K562 (cell line): ENCODE data around the gene CENPV. TPM values are rescaled to one million over a fixed set of nuclear protein-coding genes. Genes with fewer than 3 reads are reported as not detected.

Source experiments
- CBFA2T3 ChIP-seq: fragments of 450-650 bp; IDR thresholded peaks from 2 replicates; pipeline ENCODE4 v1.6.1; 2017
- FOXA1 ChIP-seq: fragments of 450-650 bp; IDR thresholded peaks from 2 replicates; pipeline ENCODE4 v1.6.1; 2016; ENCODE audit warnings: mild to moderate bottlenecking, borderline replicate concordance
- HNRNPUL1 ChIP-seq: fragments of 200-400 bp; formaldehyde crosslinking; IDR thresholded peaks from 2 replicates; pipeline ENCODE4 v1.6.1; 2017; ENCODE audit warnings: low read length
- OTX1 ChIP-seq: fragments of 450-650 bp; formaldehyde crosslinking; IDR thresholded peaks from 2 replicates; pipeline ENCODE4 v1.4.0; 2022; ENCODE audit warnings: mild to moderate bottlenecking
- SPI1 ChIP-seq: IDR thresholded peaks from 2 replicates; pipeline ENCODE4 v1.6.1; 2011; ENCODE audit warnings: low read depth, low read length, control low read depth, borderline replicate concordance
- SREBF2 ChIP-seq: sonication (generic); formaldehyde crosslinking; IDR thresholded peaks from 2 replicates; pipeline ENCODE4 v1.4.0; 2020; ENCODE audit warnings: mild to moderate bottlenecking, missing genetic modification reagents
- SRF ChIP-seq, 2 experiments: fragments of 250-450, 450-650 bp in 1 of 2; sonication (Bioruptor Pico) in 1 of 2; sonication (generic) in 1 of 2; formaldehyde crosslinking; IDR thresholded peaks; 2 replicates each; pipeline versions ENCODE4 v1.5.0 to v1.5.1; 2020 to 2022; ENCODE audit warnings: mild to moderate bottlenecking in 1 of 2, missing genetic modification reagents in 1 of 2
- STAT6 ChIP-seq: sonication (generic); formaldehyde crosslinking; IDR thresholded peaks from 2 replicates; pipeline ENCODE4 v1.8.1; 2023; ENCODE audit warnings: mild to moderate bottlenecking, missing genetic modification reagents
- TCF7L2 ChIP-seq: fragments of 150-350 bp; IDR thresholded peaks from 2 replicates; pipeline ENCODE4 v1.6.1; 2016; ENCODE audit warnings: low read depth, mild to moderate bottlenecking, low read length, moderate library complexity
- ZBTB11 ChIP-seq, 3 experiments: fragments of 200-800 bp in 1 of 3; fragments of 250-450 bp in 1 of 3; fragments of 450-650 bp in 1 of 3; sonication (Bioruptor Pico) in 1 of 3; sonication (Bioruptor generic) in 1 of 3; formaldehyde crosslinking in 1 of 3; IDR thresholded peaks; 2 replicates each; pipeline versions ENCODE4 v1.6.1 to v1.8.0; 2016 to 2022; ENCODE audit warnings: mild to moderate bottlenecking in 2 of 3, missing genetic modification characterization in 2 of 3, missing compliant biosample characterization in 1 of 3, moderate library complexity in 1 of 3
- polyA plus RNA-seq, 8 experiments: library from polyadenylated mRNA; depleted of rRNA in 4 of 8; stranded (reverse) in 5 of 8; unstranded in 3 of 8; fragments of >200 nt; fragmentation: Nextera tagmentation in 2 of 8; fragmentation: Illumina TruSeq in 1 of 8; extraction: Ambion mirVana in 2 of 8; extraction: Trizol in 1 of 8; gene quantifications; 2 replicates each; pipeline versions ENCODE4 v1.2.1 to v1.2.3, GENCODE V29; 2011 to 2014; ENCODE audit warnings: inconsistent platforms in 1 of 8, missing spikeins in 1 of 8
- total RNA-seq, 7 experiments: library from RNA; depleted of rRNA in 6 of 7; stranded (reverse); fragments of >200 nt in 6 of 7; fragmentation: Illumina TruSeq in 2 of 7; extraction: Trizol in 2 of 7; gene quantifications; 2 replicates each; pipeline versions ENCODE4 v1.2.1 to v1.2.3, GENCODE V29; 2011 to 2021; ENCODE audit warnings: low replicate concordance in 1 of 7
- TF ChIP-seq, protein P1 (sequence below): fragments of 150-350 bp; IDR thresholded peaks from 2 replicates; pipeline ENCODE4 v1.6.1; 2014; ENCODE audit warnings: low read depth, mild to moderate bottlenecking, low read length, borderline replicate concordance

The CENPV gene
- total and polyA plus RNA-seq, 9 of the 15 experiments (the other 6 are each of a cell fraction or from before 2014, with no cell fraction given) = 17.8 to 131 (median 89.3) TPM

GRCh38 chr17:16358394-16358793 lies 5.1 kb upstream of the CENPV start (continued):
- TF ChIP-seq SRF (CRISPR knock-in tag; IDR thresholded peaks at IDR 0.05) (no peak), OTX1 (CRISPR knock-in tag) (no peak), FOXA1 (no peak), HNRNPUL1 (no peak), SPI1 (no peak), ZBTB11 (CRISPR knock-in tag; IDR thresholded peaks at IDR 0.05) (no peak), CBFA2T3 (no peak), STAT6 (CRISPR knock-in tag) (no peak), TCF7L2 (no peak), SREBF2 (CRISPR knock-in tag) (no peak)
- TF ChIP-seq, protein P1, sequence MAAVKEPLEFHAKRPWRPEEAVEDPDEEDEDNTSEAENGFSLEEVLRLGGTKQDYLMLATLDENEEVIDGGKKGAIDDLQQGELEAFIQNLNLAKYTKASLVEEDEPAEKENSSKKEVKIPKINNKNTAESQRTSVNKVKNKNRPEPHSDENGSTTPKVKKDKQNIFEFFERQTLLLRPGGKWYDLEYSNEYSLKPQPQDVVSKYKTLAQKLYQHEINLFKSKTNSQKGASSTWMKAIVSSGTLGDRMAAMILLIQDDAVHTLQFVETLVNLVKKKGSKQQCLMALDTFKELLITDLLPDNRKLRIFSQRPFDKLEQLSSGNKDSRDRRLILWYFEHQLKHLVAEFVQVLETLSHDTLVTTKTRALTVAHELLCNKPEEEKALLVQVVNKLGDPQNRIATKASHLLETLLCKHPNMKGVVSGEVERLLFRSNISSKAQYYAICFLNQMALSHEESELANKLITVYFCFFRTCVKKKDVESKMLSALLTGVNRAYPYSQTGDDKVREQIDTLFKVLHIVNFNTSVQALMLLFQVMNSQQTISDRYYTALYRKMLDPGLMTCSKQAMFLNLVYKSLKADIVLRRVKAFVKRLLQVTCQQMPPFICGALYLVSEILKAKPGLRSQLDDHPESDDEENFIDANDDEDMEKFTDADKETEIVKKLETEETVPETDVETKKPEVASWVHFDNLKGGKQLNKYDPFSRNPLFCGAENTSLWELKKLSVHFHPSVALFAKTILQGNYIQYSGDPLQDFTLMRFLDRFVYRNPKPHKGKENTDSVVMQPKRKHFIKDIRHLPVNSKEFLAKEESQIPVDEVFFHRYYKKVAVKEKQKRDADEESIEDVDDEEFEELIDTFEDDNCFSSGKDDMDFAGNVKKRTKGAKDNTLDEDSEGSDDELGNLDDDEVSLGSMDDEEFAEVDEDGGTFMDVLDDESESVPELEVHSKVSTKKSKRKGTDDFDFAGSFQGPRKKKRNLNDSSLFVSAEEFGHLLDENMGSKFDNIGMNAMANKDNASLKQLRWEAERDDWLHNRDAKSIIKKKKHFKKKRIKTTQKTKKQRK = no peak
